Activated gamma-delta T cell treated with anti-CD3 and anti-CD28 coated beads, Interleukin-2, amount 50 U/mL, for 16 hours (primary cell): Measurements from ENCODE around the gene PTPRN.
A peak's percentile ranks its signal among the peaks of the same experiment; 100 is the strongest.
"Not testable (repeated sequence)": the region's sequence is repeated elsewhere in the genome, so short reads cannot be mapped to it uniquely, and the experiment has no call there.

ENCODE experiments used
- DNase-seq: peaks from one replicate; pipeline ENCODE4 v3.0.0-alpha.2; 2020; ENCODE audit warnings: low read depth

Gene PTPRN

DNA sequence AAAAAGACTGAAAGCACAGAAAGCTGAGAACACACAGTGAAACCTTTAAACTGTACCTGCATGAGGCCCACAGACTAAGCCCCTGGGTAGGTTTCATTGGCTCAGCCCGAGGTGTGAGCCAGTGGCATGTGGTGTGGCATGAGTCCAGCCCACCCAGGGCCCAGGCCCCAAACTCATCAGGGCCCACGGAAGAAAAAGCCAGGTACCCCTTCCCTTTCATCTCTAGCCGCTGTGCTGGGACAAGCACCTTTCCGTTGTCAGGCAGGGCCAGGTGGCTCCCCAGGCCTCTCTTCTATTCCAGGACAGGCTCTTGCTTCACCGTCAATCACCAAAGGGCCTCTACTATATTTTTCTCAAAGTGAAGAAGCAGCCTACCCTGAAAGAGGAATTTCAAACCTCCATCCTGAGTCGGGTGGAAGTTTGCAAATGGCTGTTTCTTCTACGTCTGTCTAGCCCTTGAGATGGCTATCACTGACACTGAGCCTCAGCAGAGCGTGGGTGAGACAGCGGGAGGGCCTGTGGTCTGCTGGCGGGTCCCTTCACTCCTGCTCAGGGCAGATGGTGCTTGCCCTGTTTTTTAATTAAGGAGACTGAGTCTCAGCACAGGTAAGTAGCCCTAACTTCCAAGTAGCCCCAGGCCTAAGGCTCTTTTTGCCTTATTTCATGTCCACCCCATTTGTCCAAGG is 21.5 kb downstream of the PTPRN start:
- no peak for DNase-seq

DNA sequence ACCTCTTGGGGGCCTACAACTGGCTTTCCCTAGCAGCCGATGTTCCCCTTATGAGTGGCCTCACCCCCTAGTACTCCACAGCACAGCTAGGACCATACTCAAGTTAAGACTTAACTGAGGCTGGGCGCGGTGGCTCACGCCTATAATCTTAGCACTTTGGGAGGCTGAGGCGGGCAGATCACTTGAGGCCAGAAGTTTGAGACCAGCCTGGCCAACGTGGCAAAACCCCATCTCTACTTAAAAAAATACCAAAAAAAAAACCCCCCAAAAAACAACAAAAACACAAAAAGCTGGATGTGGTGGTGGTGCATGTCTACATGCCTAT is 22.1 kb downstream of the PTPRN start:
- DNase-seq = not testable (repeated sequence)

DNA sequence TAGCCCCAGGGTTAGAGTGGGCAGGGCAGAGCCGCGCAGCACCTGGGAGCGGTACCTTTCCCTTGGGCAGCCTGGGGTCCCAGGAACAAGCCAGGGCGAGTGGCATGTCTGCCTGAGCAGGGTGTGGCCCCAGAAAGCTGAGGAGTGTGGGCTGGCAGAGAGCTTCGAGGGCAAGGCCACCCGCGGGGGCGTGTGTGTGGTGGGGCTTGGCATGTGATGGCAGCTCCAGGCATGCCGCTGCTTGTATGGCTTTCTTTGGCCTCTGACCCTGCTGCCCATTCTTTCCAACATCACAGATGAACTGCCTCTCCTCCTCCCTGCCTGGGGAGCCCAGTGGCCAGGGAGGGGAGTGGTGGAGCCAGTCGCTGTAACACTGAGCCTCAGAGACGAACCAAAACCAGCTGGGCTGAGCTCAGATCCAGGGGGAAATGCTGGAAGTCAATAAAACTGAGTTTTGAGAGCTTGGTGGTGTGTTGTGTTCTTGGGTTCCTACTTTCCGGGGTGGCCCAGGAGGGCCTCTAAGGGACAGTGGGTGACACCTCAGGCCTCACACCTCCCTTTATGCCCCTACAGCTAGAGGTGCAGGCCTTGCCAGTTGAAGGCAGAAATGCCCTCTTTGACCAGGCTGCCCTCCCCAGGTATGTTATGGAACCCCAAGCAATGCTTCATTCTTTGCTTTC is 22.6 kb downstream of the PTPRN start:
- no peak for DNase-seq

DNA sequence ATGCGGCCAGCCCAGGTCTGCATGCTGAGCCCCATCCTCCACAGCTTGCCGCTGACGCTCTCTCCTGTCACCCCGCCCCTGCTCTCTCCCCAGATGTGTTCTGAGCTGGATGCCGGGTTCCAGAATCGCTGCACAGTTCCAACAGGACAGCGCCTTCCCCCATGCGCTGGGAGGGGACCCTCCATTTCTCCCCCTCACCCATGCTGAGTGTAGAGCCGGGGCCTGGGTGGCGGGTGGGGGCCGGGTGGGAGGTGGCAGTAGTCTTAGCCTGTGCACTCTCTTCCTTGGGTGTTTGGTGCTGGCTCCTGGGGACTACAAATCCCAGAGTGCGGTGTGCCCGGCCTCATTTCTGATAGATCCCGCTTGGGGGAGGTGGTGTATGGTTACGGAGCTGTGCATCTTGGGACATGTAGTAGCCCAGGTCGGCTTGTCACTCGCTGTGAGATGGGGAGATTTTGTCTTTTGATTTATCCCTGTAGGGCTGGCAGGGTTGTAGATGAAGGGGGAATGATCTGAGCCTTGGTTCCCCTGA is 23.2 kb downstream of the PTPRN start:
- no peak for DNase-seq

DNA sequence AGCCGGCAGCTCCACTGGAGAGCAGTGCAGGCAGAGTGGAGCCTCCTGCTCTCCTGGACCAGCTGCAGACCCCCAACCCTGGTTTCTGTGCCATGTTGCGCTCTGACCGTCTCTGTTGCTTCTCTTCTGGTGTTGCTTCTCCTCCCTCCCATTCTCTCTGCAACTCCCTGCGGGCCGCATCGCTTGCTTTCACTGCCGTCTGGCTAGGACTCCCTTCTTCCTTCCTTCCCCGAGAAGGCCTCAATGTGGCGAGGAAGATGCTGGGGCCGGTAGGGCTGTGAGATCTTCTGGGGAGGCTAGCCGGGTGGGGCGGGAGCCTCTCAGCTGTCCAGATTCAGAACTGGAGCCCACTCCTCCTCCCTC is 23.8 kb downstream of the PTPRN start:
- DNase-seq = no peak

DNA sequence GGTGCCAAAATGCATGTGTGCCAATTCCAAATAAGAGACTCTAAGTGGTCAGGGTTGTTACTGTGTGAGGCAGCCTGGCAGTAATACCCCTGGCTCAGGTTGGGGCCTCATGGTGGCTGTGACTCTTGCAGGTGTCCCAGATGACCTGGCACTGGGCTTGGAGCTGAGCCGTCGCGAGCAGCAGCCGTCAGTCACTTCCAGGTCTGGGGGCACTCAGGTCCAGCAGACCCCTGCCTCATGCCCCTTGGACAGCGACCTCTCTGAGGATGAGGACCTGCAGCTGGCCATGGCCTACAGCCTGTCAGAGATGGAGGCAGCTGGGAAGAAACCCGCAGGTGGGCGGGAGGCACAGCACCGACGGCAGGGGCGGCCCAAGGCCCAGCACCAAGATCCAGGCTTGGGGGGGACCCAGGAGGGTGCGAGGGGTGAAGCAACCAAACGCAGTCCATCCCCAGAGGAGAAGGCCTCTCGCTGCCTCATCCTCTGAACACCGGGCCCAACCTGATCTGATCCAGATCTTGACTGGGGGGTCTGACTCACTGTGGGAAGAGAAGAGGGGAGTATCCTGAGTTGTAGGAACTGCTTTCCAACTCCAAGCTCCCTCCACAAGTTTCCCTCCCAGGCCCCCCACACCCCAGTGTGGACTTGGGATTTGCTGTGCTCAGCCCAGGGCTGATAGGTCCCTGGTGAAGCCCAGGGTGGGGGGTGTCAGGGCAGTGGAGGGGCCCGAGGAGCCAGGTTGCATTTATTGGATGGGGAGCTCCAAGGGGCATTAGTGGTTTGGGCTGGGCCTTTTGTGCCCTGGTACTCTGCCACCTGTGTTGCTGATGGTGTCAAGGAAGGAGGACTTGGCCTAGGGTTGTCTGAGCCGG is 24.5 kb downstream of the PTPRN start:
- DNase-seq = no peak

DNA sequence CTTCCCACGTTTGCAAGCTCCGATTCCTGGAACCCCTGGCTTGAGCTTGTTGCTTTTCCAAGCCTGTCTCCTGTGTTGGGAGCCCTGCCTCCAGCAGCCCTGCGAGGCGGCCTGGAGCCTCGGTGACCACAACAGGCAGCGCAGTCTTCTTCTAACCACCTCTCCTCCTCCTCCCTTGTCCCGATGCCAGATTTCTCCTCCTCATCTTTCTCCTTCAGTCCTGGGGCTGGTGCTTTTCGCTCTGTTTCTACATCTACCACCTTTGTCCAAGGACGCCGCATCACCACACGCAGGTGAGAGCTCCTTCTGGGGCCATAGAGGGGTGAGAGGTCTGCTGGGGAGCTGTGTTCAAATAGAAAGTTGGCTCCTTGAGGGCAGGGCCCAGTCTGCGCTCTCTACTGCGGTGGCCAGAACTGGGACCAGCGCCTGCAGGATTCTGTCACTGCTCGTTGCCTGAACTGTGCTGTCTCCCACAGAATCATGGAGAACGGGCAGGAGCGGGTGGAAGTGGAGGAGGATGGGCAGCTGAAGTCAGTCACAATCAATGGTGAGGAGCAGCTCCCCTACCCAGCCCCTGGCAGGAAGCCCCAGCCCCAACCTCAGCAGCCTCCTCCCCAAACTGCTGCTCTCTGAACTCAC is 26.1 kb downstream of the PTPRN start:
- no peak for DNase-seq

DNA sequence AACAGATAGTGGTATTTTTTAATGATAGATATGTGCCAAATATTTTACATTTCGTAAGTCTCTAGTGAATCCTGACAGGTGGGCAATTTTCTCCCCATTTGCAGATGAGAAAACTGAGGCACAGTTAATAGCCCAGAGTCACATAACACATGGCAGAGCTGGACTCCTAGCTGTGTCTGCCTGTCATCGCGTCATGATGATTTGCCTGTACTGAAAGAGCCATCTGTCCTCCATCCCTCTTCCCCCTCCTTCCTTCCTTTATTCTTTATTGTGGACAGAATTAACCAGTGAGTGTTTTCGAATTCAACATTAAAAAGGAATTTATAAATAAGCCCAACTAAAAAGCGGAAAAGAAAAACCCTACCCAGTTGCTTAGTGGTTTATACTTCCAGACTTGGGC is 26.8 kb downstream of the PTPRN start:
- DNase-seq = no peak

DNA sequence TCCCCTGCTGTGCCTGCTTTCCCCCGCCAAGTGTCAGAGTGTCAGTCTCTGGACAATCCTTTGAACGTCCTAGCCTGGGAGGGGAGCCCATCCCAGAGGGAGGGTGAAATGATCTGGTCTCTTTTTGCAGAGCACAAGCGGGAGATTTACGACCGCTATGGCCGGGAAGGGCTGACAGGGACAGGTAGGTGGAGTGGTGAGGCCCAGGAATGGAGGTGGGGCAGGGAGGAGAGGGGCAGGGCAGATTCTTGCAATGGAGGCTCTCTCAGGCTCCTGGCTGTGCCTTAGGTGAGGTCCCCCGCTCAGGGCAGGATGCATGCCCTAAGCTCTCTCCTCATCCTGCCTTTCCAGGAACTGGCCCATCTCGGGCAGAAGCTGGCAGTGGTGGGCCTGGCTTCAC is 27.6 kb downstream of the PTPRN start:
- no peak for DNase-seq

DNA sequence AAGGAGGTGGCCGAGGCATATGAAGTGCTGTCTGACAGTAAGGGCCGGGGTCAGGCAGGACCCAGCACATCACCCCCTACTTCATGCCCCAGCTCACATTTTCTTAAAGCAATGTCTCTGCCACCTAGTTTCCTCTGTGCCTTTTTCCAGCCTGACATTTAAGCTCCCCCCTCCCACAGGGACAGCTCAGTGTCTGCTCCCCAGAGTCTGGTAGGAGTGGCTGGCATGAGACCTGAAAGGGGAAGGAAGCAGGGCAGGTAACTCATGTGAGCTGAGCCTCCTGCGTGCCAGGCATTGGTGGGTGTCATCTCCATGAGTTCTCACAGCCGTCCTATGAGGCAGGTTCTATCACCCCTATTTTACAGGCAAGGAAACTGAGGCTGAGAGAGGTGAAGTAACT is 28.6 kb downstream of the PTPRN start:
- DNase-seq = no peak

DNA sequence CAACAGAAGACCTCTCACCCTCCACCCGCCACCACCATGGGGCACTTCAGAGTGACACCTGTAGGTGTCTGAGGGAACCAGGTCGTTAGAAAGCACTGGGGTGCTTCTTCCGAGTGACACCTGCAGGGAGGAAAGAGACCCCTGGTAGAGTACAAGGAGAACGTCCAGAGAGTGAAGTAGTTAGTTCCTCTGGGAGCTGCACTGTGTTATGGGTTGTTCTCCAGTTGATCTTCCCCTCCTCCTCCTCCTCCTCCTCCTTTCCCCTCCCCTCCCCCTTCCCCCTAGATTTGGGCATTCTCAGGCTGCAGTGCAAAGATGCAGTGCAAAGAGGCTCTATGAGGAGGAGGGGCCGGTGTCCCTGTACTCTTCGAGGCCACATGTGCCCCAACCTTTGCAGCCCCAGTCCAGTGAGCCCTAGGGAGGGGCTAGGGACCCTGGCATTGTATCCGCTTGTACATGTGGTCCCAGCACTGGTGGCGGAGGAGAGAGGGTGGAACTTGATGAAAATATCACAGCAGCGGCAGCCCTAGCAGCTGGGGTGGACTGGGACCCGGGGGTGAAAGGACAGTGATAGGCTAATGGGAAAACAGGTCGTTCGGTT is 29.2 kb downstream of the PTPRN start:
- DNase-seq = no peak

DNA sequence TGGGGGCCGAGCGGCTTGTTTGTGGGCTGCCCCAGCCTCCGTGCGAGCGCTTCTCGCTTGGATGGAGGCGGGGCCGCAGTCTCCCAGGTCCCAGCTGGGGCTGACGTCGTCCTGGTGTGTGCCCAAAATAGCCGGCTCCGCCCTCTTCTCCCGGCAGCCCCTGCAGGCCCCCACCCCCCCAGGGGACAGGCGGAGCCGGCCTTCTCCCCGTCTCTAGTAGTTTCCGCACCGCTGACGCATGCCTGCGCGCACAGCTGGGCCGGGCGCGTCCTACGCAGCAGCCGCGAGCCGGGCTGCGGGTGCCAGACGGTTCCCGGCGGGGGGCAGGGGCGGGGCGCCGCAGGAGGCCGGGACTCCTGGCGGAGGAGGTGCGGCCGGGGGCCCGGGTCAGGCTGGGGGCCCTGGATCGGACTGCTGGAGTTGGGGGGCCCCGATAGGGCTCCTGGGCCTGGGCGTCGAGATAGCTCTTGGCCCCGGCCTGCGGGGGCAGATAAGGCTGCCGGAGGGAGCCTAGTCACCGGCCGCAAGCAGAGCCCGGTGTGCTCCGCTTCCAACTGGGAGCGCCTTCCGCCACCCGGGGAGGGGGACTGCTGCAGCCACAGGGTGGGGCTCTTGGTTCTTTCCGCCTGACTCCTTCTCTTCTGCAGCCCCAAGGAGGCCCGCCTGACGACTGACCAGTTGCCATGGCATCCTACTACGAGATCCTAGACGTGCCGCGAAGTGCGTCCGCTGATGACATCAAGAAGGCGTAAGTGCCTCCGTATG is 29.9 kb downstream of the PTPRN start, which contains the start of gene DNAJB2:
Gene DNAJB2 (plus strand): TSS at position 216 of the 765 bp plus-strand sequence. CDS start 468 bp downstream, at position 684.
- peak; percentile 99 for DNase-seq

DNA sequence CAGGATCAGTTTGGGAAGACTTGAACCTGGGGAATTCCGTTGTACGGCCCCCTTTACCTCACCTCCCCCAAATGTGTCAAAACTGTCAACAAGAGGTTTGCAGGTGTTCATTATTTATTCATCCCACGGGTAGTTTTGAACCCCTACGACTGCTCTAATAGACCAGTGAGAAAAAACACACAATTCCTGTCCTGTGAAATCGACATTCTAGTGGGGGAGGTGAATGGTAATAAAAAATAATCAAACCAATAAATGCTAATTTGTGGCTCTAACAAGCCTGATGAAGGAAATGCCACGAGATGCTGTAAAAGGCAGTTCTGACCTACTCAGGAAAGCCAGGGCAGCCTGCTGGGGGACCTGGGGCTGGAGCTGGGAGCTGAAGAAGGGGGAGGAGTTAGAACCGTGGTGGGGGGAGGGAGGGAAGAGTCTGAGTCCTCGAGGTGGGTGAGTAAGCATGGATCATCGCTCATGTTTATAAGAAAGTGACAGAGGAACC is 30.5 kb downstream of the PTPRN start:
- DNase-seq = no peak

DNA sequence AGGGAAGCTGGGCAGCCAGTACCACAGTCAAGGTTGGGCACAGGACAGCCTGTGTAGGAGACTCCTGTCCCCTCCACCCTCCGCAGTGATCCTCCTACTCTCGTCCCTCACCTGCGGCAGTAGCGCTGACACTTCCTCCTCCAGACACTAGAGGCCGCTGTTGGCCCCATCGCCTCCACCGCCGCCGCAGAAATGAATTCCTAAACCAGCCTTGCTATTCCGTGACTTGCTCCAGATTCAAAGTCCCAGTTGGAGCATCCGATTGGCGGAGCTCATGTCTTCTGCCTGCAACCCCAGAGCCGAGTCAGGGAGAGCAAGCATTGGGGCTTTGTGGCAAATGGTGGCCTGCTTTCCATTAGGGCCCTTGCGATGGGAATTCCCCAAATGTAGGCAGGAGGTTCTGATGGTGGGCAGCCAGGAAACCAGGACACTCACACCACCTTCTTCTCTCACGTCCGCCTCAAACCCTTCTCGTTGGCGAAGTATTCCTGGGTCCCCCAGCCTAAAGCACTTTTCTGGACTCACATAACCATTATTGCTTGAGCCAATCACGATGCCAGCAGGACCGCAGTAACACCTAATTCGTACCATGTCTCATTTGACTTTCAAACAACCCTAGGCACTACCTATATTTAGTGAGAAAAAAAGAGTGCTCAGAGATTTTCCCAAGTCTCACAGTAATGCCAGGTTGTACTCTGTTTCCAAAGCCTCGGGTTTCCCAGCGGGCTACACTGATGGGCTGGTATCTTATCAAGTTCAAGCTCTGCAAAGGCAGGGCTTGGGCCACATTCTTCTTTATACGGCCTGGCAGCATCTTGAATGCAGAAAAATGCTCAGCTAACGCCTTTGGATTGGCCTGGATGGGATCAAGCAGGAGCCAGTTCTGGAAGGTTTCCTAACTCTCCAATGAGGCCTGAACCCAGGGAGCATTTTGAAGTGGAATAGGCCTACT is 31.2 kb downstream of the PTPRN start:
- peak; percentile 51 for DNase-seq

DNA sequence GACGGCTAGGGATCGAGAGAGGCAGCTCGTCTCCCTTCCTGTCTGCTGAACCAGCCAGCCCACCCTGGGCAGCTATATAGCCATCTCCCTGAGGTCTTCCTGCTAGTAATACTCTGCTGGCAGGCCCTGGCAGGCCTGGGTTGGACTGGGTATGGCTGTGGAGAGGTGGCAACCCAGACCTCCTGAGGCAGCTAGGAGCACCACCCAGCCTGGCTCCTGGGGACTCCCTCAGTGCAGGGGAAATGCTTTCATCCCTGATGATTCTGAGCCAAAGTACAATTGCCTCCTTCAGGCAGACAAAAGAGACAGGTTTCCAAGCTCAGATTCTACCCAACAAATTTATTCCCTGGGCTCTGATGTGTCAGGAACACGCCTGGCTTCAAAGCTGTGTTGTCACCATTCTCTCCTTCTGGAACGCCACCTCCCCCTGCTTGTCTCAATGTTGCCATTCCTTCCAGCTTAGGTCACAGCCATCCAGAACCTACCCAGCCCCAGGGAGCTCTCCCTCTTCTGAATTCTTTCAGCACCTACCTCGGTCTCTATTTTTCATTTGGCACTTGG is 34.8 kb downstream of the PTPRN start:
- DNase-seq = no peak

DNA sequence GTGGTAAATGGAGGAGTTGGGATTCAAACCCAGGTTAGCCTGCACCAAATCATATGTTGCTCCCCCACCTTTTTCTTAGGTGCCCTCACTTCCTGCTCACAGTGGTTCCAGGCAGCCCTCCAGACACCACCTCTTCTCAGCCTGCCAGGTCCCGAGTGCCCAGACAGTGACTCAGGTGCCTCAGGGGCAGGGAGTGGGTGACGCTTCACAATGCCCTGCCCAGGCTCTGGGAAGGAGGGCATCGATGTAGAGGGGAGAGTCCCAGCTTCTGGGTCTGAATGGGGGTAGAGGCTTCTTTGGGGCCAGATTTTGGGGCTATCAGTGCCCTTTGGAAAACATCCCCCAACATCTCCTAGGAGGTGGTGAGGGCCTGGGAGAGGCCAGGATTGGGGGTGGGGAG is 35.3 kb downstream of the PTPRN start:
- no peak for DNase-seq

DNA sequence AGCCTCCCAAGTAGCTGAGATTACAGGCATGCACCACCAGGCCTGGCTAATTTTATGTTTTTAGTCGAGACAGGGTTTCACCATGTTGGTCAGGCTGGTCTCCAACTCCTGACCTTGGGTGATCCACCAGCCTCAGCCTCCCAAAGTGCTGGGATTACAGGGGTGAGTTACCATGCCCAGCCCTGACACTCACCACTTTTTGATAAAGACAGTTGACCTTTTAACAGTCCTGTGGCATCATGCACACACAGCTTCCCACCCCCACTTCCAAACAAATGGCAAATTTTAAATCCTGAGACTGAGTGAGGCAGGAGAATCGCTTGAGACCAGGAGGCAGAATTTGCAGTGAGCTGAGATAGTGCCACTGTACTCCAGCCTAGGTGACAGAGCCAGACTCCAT is 36.2 kb downstream of the PTPRN start:
- DNase-seq = no peak

DNA sequence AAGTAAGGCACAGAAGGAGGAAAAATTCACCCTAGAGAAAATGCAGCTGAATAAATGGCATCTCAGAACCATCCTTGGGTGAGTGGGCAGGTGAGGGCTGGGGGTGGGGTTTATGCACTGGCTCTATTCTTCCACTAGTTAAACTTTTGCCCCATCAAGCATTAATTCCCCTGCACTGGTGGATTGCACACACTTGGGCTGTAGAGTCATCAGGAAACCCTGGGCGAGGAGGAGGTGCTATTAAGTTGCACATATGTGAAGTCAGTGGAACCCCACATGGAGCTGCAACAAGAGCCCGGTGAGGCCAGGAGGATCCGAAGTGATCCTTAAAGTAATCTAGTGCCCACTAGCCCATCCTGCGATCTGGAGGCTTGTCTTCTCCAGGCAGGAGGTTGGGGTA is 36.8 kb downstream of the PTPRN start:
- no peak for DNase-seq

DNA sequence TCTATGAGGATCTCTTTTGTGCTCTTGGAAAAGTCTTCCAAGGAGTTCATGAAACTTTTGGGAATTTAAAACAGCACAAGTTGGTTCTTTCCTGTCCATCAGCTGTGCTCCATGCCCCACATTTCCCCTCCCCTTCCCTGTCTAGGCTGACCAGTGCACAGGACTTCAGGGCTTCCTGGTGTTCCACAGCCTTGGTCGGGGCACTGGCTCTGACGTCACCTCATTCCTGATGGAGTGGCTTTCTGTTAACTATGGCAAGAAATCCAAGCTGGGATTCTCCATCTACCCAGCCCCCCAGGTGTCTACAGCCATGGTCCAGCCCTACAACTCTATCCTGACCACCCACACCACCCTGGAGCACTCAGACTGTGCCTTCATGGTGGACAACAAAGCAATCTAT is 38.2 kb downstream of the PTPRN start:
- DNase-seq = no peak

DNA sequence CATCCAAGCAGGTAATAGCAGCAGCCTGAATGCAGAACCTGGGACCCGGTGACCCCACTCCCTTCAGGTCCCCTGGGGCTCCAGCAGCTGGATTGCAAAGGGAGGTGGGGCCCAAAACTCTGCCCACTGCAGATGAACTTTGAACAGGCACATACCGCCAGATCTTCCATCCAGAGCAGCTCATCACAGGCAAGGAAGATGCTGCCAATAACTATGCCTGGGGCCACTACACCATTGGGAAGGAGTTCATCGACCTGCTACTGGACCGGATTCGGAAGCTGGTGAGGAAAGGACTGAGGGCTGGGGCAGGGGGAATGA is 39.2 kb downstream of the PTPRN start:
- no peak for DNase-seq
